SW480 (cell line): ENCODE measurements around the gene ANKHD1.
A peak's percentile ranks its signal among the peaks of the same experiment; 100 is the strongest.
"Not testable (repeated sequence)": the region's sequence is repeated elsewhere in the genome, so short reads cannot be mapped to it uniquely, and the experiment has no call there.

Experiments
- DNase-seq: peaks from one replicate; pipeline ENCODE4 v3.0.0-alpha.2; 2016; ENCODE audit warnings: low spot score

The ANKHD1 gene

GRCh38 chr5:140381351-140381750 lies 20.3 kb upstream of the ANKHD1 start:
- DNase-seq: no peak

GRCh38 chr5:140381972-140382371 lies 19.7 kb upstream of the ANKHD1 start:
- DNase-seq: no peak

- no peak for DNase-seq
Measured at GRCh38 chr5:140382866-140383265, 18.8 kb upstream of the ANKHD1 start.

- DNase-seq: no peak
Measured at GRCh38 chr5:140383300-140383699, 18.3 kb upstream of the ANKHD1 start.

- DNase-seq: no peak
Measured at GRCh38 chr5:140388052-140388451, 13.6 kb upstream of the ANKHD1 start.

GRCh38 chr5:140391312-140391711 lies 10.3 kb upstream of the ANKHD1 start:
- DNase-seq: no peak

GRCh38 chr5:140391732-140392131 lies 9.9 kb upstream of the ANKHD1 start:
- DNase-seq: no peak

GRCh38 chr5:140393738-140394137 lies 7.9 kb upstream of the ANKHD1 start:
- no peak for DNase-seq

GRCh38 chr5:140398379-140398811 lies 3.2 kb upstream of the ANKHD1 start:
- DNase-seq: peak; percentile 64

- no peak for DNase-seq
Measured at GRCh38 chr5:140399979-140400729, 1.5 kb upstream of the ANKHD1 start.

GRCh38 chr5:140400730-140401361 lies 787 bp upstream of the ANKHD1 start:
- DNase-seq: peak; percentile 99

GRCh38 chr5:140402258-140403074 lies 833 bp downstream of the ANKHD1 start:
- DNase-seq: peak; percentile 62

GRCh38 chr5:140403613-140404012 lies 2.0 kb downstream of the ANKHD1 start:
- no peak for DNase-seq

- peak; percentile 56 for DNase-seq
Measured at GRCh38 chr5:140408750-140409241, 7.2 kb downstream of the ANKHD1 start.

- DNase-seq: no peak
Measured at GRCh38 chr5:140413230-140413629, 11.6 kb downstream of the ANKHD1 start.

GRCh38 chr5:140417235-140417634 lies 15.6 kb downstream of the ANKHD1 start:
- no peak for DNase-seq

- DNase-seq: no peak
Measured at GRCh38 chr5:140418862-140419520, 17.4 kb downstream of the ANKHD1 start.

- DNase-seq: no peak
Measured at GRCh38 chr5:140420226-140420570, 18.6 kb downstream of the ANKHD1 start.

GRCh38 chr5:140420665-140421361 lies 19.2 kb downstream of the ANKHD1 start:
- DNase-seq: no peak

GRCh38 chr5:140421375-140421774 lies 19.7 kb downstream of the ANKHD1 start:
- DNase-seq: not testable (repeated sequence)

- DNase-seq: no peak
Measured at GRCh38 chr5:140423609-140424008, 22.0 kb downstream of the ANKHD1 start.

GRCh38 chr5:140424135-140424534 lies 22.5 kb downstream of the ANKHD1 start:
- DNase-seq: no peak
